Astrocyte (in vitro differentiated cells and primary cell): ENCODE measurements around the gene SLC16A13. TPM values are rescaled to one million over a fixed set of nuclear protein-coding genes. Genes with fewer than 3 reads are reported as not detected.
A peak's percentile ranks its signal among the peaks of the same experiment; 100 is the strongest.

Source experiments
- DNase-seq: peaks from one replicate; pipeline ENCODE4 v3.0.0-alpha.2; 2010; ENCODE audit warnings: low read depth
- FAIRE-seq: peaks from 2 replicates; lab custom pipeline; 2011; peaks lifted over from hg19 to GRCh38; lab: Jason Lieb, UNC
- H2AFZ ChIP-seq: 2 replicates; pipeline ENCODE4 v1.6.0; 2012; ENCODE audit warnings: low read depth, low read length, inconsistent platforms
- H3K27ac ChIP-seq: 2 replicates; pipeline ENCODE4 v1.5.1; 2011; ENCODE audit warnings: low read depth, low read length, inconsistent platforms
- H3K27me3 ChIP-seq: 2 replicates; pipeline ENCODE4 v1.6.0; 2011; ENCODE audit warnings: low read length, inconsistent platforms; ENCODE audit not compliant: insufficient read depth
- H3K36me3 ChIP-seq: 2 replicates; pipeline ENCODE4 v1.5.1; 2011; ENCODE audit warnings: low read length, inconsistent platforms; ENCODE audit not compliant: insufficient read depth
- H3K4me1 ChIP-seq: 2 replicates; pipeline ENCODE4 v1.5.1; 2011; ENCODE audit warnings: low read length, inconsistent platforms; ENCODE audit not compliant: insufficient read depth
- H3K4me2 ChIP-seq: 2 replicates; pipeline ENCODE4 v1.6.0; 2012; ENCODE audit warnings: low read length, inconsistent platforms
- H3K4me3 ChIP-seq: 2 replicates; pipeline ENCODE4 v1.5.1; 2011; ENCODE audit warnings: low read depth, mild to moderate bottlenecking, low read length, inconsistent platforms; ENCODE audit not compliant: insufficient read depth
- H3K79me2 ChIP-seq: 2 replicates; pipeline ENCODE4 v1.6.0; 2012; ENCODE audit warnings: mild to moderate bottlenecking, low read length, inconsistent platforms; ENCODE audit not compliant: insufficient read depth
- H3K9ac ChIP-seq: 2 replicates; pipeline ENCODE4 v1.6.0; 2012; ENCODE audit warnings: mild to moderate bottlenecking, low read length, inconsistent platforms
- H3K9me3 ChIP-seq: 2 replicates; pipeline ENCODE4 v1.5.1; 2012; ENCODE audit warnings: low read depth, mild to moderate bottlenecking, low read length, inconsistent platforms; ENCODE audit not compliant: insufficient read depth
- H4K20me1 ChIP-seq: 2 replicates; pipeline ENCODE4 v1.6.0; 2012; ENCODE audit warnings: low read length, inconsistent platforms; ENCODE audit not compliant: insufficient read depth
- H3K27ac Mint-ChIP-seq: one replicate; pipeline ENCODE4 v1.8.0; 2021; ENCODE audit warnings: mild to moderate bottlenecking, mixed read lengths; ENCODE audit not compliant: unreplicated experiment
- H3K27me3 Mint-ChIP-seq: one replicate; pipeline ENCODE4 v1.8.0; 2021; ENCODE audit warnings: low read depth, mixed read lengths; ENCODE audit not compliant: unreplicated experiment
- H3K36me3 Mint-ChIP-seq: one replicate; pipeline ENCODE4 v1.8.0; 2021; ENCODE audit warnings: low read depth, mixed read lengths; ENCODE audit not compliant: unreplicated experiment
- H3K4me1 Mint-ChIP-seq: one replicate; pipeline ENCODE4 v1.8.0; 2021; ENCODE audit warnings: low read depth, mixed read lengths; ENCODE audit not compliant: unreplicated experiment
- H3K4me3 Mint-ChIP-seq: one replicate; pipeline ENCODE4 v1.8.0; 2021; ENCODE audit warnings: mild to moderate bottlenecking, moderate library complexity, mixed read lengths; ENCODE audit not compliant: unreplicated experiment
- H3K9me3 Mint-ChIP-seq: one replicate; pipeline ENCODE4 v1.8.0; 2021; ENCODE audit warnings: mild to moderate bottlenecking, mixed read lengths; ENCODE audit not compliant: unreplicated experiment
- EZH2 ChIP-seq: IDR thresholded peaks from 2 replicates; pipeline ENCODE4 v1.6.1; 2012; ENCODE audit warnings: mild to moderate bottlenecking, low read length, inconsistent platforms; ENCODE audit not compliant: insufficient read depth
- total RNA-seq: library from RNA; stranded (reverse); gene quantifications from 2 replicates; pipeline ENCODE4 v1.2.1, GENCODE V29; 2021
- TF ChIP-seq, protein P1 (sequence below): IDR thresholded peaks from 2 replicates; pipeline ENCODE4 v1.5.1; 2011; ENCODE audit warnings: low read depth, mild to moderate bottlenecking, inconsistent platforms, low read length, moderate library complexity; ENCODE audit not compliant: insufficient read depth

Gene SLC16A13
- total RNA-seq, 1 donor from 2014 or later = 6.6 TPM

DNA sequence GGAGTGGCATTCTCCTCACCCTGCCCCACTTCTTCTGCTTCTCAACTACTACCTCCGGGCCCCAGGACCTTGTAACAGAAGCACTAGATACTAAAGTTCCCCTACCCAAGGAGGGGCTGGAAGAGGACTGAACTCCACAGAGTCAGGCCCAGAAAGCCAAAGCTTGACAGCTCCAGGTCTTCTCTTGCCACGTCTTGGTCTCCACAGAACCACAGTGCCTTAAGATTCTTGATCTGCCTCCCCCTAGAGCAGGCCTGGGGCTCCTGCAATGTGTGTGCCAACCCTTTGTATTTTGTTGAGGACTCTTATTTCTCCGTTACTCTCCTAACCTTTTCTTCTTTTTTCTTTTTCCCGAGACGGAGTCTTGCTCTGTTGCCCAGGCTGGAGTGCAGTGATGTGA, 4.0 kb downstream of the SLC16A13 start:
- Mint-ChIP-seq H3K9me3 (no peaks in the 10 kb centered on the region), H3K4me3 (no peak overlapping the region), H3K4me1 (peaks cover 7% of the 10 kb centered on the region), H3K27ac (no peak overlapping the region), H3K36me3 (peaks cover 5% of the 10 kb centered on the region), H3K27me3 (peaks cover 23% of the 10 kb centered on the region)
- Histone ChIP-seq H3K9ac (no peak overlapping the region), H3K4me2 (no peak overlapping the region), H3K4me1 (peaks cover 27% of the 10 kb centered on the region), H2AFZ (no peak overlapping the region), H3K27me3 (peaks cover 19% of the 10 kb centered on the region), H3K27ac (no peak overlapping the region), H3K4me3 (no peak overlapping the region), H3K36me3 (no peaks in the 10 kb centered on the region), H4K20me1 (no peaks in the 10 kb centered on the region), H3K79me2 (no peaks in the 10 kb centered on the region), H3K9me3 (peaks cover 3% of the 10 kb centered on the region)
- DNase-seq = no peak
- TF ChIP-seq EZH2 = no peak
- TF ChIP-seq, protein P1, sequence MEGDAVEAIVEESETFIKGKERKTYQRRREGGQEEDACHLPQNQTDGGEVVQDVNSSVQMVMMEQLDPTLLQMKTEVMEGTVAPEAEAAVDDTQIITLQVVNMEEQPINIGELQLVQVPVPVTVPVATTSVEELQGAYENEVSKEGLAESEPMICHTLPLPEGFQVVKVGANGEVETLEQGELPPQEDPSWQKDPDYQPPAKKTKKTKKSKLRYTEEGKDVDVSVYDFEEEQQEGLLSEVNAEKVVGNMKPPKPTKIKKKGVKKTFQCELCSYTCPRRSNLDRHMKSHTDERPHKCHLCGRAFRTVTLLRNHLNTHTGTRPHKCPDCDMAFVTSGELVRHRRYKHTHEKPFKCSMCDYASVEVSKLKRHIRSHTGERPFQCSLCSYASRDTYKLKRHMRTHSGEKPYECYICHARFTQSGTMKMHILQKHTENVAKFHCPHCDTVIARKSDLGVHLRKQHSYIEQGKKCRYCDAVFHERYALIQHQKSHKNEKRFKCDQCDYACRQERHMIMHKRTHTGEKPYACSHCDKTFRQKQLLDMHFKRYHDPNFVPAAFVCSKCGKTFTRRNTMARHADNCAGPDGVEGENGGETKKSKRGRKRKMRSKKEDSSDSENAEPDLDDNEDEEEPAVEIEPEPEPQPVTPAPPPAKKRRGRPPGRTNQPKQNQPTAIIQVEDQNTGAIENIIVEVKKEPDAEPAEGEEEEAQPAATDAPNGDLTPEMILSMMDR = no peak
- no peak for FAIRE-seq

DNA sequence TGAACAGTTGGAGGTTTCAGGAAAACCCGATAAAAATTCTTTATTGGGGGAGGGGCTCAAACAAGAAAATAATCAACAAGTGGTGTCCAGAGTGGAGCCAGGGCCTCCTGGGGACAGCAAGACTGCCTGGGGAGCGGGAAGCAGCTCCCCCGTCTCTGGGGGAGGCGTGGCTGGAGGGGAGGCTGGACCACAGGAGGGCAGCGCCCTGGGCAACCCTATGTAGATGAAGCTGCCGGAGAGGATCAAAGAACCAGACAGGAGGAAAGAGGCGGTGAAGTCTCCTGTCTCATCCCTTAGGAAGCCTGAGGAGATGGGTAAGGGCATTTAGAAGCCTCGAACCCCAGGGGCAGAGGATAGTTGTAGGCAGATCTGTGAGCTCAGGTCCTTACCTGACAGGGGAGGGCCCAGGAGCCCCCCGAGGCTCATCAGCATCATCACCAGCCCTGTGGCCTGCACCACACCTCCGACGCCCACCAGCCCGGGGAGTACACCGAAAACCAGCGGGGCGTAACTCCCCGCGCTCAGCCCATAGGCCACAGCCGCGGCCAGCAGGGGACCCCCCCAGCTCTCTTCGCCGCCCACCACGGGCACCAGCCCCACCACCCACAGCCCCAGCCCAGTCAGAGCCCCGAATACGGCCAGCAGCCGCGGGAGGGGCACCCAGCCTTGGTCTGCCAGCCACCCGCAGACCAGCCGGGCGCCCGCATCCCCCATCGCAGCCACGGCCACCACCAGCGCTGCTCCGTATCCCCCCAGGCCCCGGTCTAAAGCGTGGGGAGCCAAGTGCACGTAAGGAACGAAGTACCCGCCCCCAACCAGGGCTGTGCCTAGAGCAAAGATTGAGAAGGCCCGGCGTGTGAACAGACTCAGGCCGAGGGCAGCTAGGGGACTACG, 6.0 kb downstream of the SLC16A13 start:
- H3K9me3 Mint-ChIP-seq = no peaks in the 10 kb centered on the region
- no peaks in the 10 kb centered on the region for H3K79me2 ChIP-seq
- peak overlapping the region; percentile 10 for H3K9ac ChIP-seq
- peaks cover 33% of the 10 kb centered on the region for H3K27me3 Mint-ChIP-seq
- peaks cover 19% of the 10 kb centered on the region for H3K27me3 ChIP-seq
- TF ChIP-seq EZH2 = peak; percentile 51
- TF ChIP-seq, protein P1 = no peak
- DNase-seq = no peak
- H3K4me1 ChIP-seq = peaks cover 20% of the 10 kb centered on the region
- no peak for FAIRE-seq
- peaks cover 3% of the 10 kb centered on the region for H3K36me3 Mint-ChIP-seq
- no peak overlapping the region for H3K4me3 Mint-ChIP-seq
- no peaks in the 10 kb centered on the region for H3K36me3 ChIP-seq
- H3K27ac ChIP-seq = no peak overlapping the region
- no peaks in the 10 kb centered on the region for H3K4me1 Mint-ChIP-seq
- H4K20me1 ChIP-seq = no peaks in the 10 kb centered on the region
- H2AFZ ChIP-seq = no peak overlapping the region
- H3K27ac Mint-ChIP-seq = no peak overlapping the region
- H3K9me3 ChIP-seq = peaks cover 3% of the 10 kb centered on the region
- H3K4me3 ChIP-seq = no peak overlapping the region
- peak overlapping the region; percentile 85 for H3K4me2 ChIP-seq
